Karpas-422 (cell line): Measurements from ENCODE around the gene NPIPA8. TPM values are rescaled to one million over a fixed set of nuclear protein-coding genes. Genes with fewer than 3 reads are reported as not detected.
"Not testable (repeated sequence)": the region's sequence is repeated elsewhere in the genome, so short reads cannot be mapped to it uniquely, and the experiment has no call there.

Source experiments
- DNase-seq: peaks from one replicate; pipeline ENCODE4 v3.0.0-alpha.2; 2015
- H2AFZ ChIP-seq: fragments of 200-600 bp; sonication (generic); 2 replicates; pipeline ENCODE4 v1.6.1; 2014; ENCODE audit warnings: antibody characterized with exemption, low read length, mixed read lengths
- H3K27ac ChIP-seq: fragments of 200-600 bp; sonication (generic); 2 replicates; pipeline ENCODE4 v1.5.1; 2014; ENCODE audit warnings: mild to moderate bottlenecking, low read length, moderate library complexity
- H3K27me3 ChIP-seq: fragments of 200-600 bp; sonication (generic); 2 replicates; pipeline ENCODE4 v1.6.1; 2014; ENCODE audit warnings: low read length, mixed read lengths
- H3K36me3 ChIP-seq: fragments of 200-600 bp; sonication (generic); 2 replicates; pipeline ENCODE4 v1.6.1; 2014; ENCODE audit warnings: low read length, mixed read lengths; ENCODE audit not compliant: insufficient read depth
- H3K4me1 ChIP-seq: fragments of 200-600 bp; sonication (generic); 2 replicates; pipeline ENCODE4 v1.6.1; 2014; ENCODE audit warnings: mild to moderate bottlenecking, low read length, mixed read lengths
- H3K4me2 ChIP-seq: fragments of 200-600 bp; sonication (generic); 2 replicates; pipeline ENCODE4 v1.6.1; 2014; ENCODE audit warnings: low read length, low read depth, mild to moderate bottlenecking; ENCODE audit not compliant: poor library complexity, severe bottlenecking
- H3K4me3 ChIP-seq: fragments of 200-600 bp; sonication (generic); 2 replicates; pipeline ENCODE4 v1.5.1; 2014; ENCODE audit warnings: mild to moderate bottlenecking, antibody characterized with exemption, low read length, mixed read lengths
- H3K79me2 ChIP-seq: fragments of 200-600 bp; sonication (generic); 2 replicates; pipeline ENCODE4 v1.6.1; 2014; ENCODE audit warnings: mild to moderate bottlenecking, low read length, mixed read lengths
- H3K9ac ChIP-seq: fragments of 200-600 bp; sonication (generic); 2 replicates; pipeline ENCODE4 v1.6.0; 2014; ENCODE audit warnings: low read length
- H3K9me2 ChIP-seq: fragments of 200-600 bp; sonication (generic), shearing (Covaris generic); replicated peaks from 2 replicates; pipeline ENCODE4 v1.6.0; 2014; ENCODE audit warnings: mild to moderate bottlenecking, low read length, moderate library complexity; ENCODE audit not compliant: insufficient read depth
- H3K9me3 ChIP-seq: fragments of 300-700, 200-600 bp; sonication (generic); 2 replicates; pipeline ENCODE4 v1.6.1; 2014; ENCODE audit warnings: low read length, mixed read lengths
- H4K20me1 ChIP-seq: fragments of 200-600 bp; sonication (generic); 2 replicates; pipeline ENCODE4 v1.6.1; 2014; ENCODE audit warnings: mild to moderate bottlenecking, antibody characterized with exemption, low read length, low read depth; ENCODE audit not compliant: insufficient read depth
- total RNA-seq: library from RNA; depleted of rRNA; stranded (reverse); fragments of >200 nt; shearing (Covaris generic); gene quantifications from 2 replicates; pipeline ENCODE4 v1.2.3, GENCODE V29; 2014; ENCODE audit warnings: low replicate concordance; rRNA removed

NPIPA8 gene
- not detected in 2 replicates for total RNA-seq

DNA sequence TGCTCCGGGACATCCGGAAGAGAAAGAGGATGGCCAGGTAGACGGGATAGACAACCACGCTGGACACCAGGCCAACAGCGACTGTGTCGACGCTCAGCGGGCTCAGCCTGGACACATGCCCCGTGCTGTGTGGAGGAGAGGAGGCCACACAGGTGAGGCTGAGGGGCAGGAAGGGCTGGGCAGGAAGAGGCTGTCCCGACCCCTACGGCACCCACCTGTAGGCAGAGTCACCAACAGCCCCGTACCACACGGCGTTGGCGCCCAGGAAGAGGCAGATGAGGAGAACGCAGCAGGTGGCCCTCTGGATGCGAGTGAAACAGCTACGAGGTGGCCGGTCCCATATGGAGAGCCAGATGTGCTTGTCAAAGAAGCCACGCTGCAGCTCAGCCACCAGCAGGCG lies at the start of gene NPIPA8:
Gene NPIPA8, minus strand, starts transcription at position 101 of the 400 bp plus-strand sequence. CDS start 4,074 bp downstream, outside the sequence.
- H4K20me1 ChIP-seq, H3K27me3 ChIP-seq: not testable (repeated sequence)

GRCh38 chr16:18385285-18385684 lies 48.7 kb upstream of the NPIPA8 start:
- not testable (repeated sequence) for H3K4me1 ChIP-seq, H3K9me3 ChIP-seq, H3K27me3 ChIP-seq, H2AFZ ChIP-seq, H3K79me2 ChIP-seq, H4K20me1 ChIP-seq, H3K4me3 ChIP-seq, H3K9me2 ChIP-seq, H3K36me3 ChIP-seq, DNase-seq, H3K4me2 ChIP-seq, H3K9ac ChIP-seq, H3K27ac ChIP-seq

More for the DNA sequence above, at the start of gene NPIPA8:
- not testable (repeated sequence) for H3K36me3 ChIP-seq, H3K4me3 ChIP-seq, H3K9me3 ChIP-seq, H3K79me2 ChIP-seq, H3K4me1 ChIP-seq, DNase-seq, H3K27ac ChIP-seq, H3K9ac ChIP-seq, H3K4me2 ChIP-seq, H2AFZ ChIP-seq, H3K9me2 ChIP-seq

DNA sequence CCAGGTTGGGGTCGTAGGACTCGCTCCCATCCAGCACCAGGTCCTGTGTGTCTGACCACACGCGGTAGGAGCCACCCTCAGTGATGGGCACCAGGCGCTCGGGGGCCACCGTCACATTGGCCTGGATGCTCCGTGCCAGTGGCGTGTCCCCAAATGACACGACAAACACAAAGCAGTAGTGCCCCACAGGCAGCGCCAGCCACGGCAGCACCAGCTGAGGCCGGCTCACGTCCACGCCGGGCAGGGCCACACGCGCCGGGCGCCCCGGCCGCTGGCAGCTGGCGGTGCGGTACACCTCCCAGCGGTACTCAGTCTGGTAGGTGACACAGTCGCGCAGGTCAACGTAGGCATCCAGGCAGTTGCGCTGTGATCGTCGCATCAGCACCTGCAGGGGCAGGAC lies 48.3 kb upstream of the NPIPA8 start:
- H3K9me2 ChIP-seq, H3K36me3 ChIP-seq, H4K20me1 ChIP-seq, H3K79me2 ChIP-seq, H3K27me3 ChIP-seq, H3K4me3 ChIP-seq, H3K9me3 ChIP-seq, H3K27ac ChIP-seq, H3K4me1 ChIP-seq, H3K9ac ChIP-seq, H2AFZ ChIP-seq, H3K4me2 ChIP-seq, DNase-seq: not testable (repeated sequence)

DNA sequence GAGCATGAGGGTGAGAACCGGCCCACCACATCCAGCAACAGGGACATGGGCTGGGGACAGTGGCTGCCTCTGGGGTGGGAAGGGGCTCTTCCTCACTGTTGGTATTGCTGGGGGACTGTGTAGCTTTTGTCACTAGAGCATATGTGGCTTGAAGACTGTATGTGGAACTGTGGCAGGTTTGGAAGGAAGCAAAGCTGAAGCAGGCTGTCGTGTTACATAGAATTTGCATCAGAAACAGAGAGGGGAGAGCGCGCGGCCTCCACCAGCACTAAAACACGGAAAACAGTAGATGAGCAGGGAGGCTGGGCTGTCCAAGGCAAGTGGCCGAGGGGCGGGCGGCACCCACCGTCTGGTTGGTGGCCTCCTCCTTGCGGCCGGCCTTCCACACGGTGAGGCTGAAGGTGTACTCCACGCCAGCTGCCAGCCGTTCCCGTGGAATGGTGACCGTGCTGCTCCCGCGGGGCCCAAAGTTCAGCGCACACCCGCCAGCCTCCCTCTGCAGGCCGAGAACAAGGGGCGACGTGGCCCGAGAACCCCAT lies 47.6 kb upstream of the NPIPA8 start:
- H4K20me1 ChIP-seq, H3K27ac ChIP-seq, H3K9me3 ChIP-seq, H3K4me2 ChIP-seq, H3K9ac ChIP-seq, H3K4me1 ChIP-seq, H2AFZ ChIP-seq, DNase-seq, H3K79me2 ChIP-seq, H3K9me2 ChIP-seq, H3K36me3 ChIP-seq, H3K4me3 ChIP-seq, H3K27me3 ChIP-seq: not testable (repeated sequence)

DNA sequence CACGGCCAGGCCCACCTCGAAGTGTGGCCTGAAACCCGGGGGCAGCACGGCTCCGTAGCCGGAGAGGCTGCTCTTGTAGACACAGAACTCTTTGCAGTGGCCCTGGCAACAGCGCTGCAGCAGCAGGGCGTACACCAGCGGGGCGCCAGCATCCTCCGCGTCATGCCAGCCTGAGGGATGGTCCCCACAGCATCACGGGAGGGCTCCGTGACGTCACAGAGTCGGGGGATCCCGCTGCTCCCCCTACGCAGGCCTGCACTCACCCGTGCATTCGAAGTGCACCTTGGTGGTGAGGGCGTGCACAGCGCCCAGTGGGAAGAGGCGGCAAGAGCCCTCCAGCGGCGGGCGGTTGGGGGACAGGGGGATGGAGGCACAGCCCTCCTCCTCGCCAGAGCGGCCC lies 46.2 kb upstream of the NPIPA8 start:
- H3K4me1 ChIP-seq, DNase-seq, H3K9me2 ChIP-seq, H3K9ac ChIP-seq, H3K27me3 ChIP-seq, H2AFZ ChIP-seq, H3K27ac ChIP-seq, H3K79me2 ChIP-seq, H3K4me2 ChIP-seq, H3K4me3 ChIP-seq, H3K36me3 ChIP-seq, H4K20me1 ChIP-seq, H3K9me3 ChIP-seq: not testable (repeated sequence)

DNA sequence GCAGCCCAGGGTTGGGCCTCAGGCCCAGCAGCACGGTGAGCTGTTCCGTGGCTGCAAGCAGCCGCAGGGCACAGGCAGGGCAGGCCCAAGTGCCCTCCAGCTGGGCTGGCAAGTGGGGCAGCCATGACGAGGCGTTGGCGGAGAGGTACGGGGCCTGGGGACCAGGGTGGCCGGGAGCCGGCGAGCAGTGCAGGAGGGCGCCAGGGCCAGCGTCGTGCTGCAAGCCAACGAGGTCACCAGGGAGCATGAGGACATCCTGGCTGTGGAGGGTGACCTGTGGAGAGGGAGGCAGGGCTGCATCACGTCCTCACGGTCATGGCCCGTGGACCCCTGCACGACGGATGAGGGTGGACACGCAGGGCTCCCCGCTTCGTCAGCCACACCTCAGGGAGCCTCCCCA lies 11.2 kb upstream of the NPIPA8 start:
- not testable (repeated sequence) for H3K4me3 ChIP-seq, H3K4me1 ChIP-seq, H3K27me3 ChIP-seq, H3K79me2 ChIP-seq, H4K20me1 ChIP-seq, DNase-seq, H3K9ac ChIP-seq, H3K36me3 ChIP-seq, H3K9me3 ChIP-seq, H3K4me2 ChIP-seq, H2AFZ ChIP-seq, H3K27ac ChIP-seq, H3K9me2 ChIP-seq

- not testable (repeated sequence) for H3K9me2 ChIP-seq
Measured at GRCh38 chr16:18346993-18347392, 10.5 kb upstream of the NPIPA8 start.

DNA sequence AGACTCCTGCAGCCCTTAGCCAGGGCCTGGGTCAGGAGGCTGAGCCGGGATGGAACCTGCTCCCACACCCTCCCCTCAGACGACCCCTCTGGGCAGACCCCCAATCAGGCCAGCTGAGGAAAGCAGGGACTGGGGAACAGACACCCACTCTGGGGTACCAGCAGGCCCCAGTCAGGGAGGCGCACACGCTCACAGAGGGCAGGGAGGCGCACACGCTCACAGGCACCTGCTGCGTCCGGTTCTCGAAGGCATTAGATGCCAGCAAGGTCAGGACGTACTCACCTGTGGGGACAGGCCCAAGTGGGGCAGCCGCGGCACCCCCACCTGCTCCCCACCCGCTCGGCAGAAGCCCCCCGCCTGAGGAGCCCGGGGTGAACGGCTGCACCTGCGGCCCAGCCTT lies 8.1 kb upstream of the NPIPA8 start:
- not testable (repeated sequence) for H3K9me2 ChIP-seq, H3K79me2 ChIP-seq, H3K4me1 ChIP-seq, DNase-seq, H3K27me3 ChIP-seq, H4K20me1 ChIP-seq, H3K36me3 ChIP-seq, H2AFZ ChIP-seq, H3K27ac ChIP-seq, H3K9ac ChIP-seq, H3K4me3 ChIP-seq, H3K4me2 ChIP-seq, H3K9me3 ChIP-seq

More at GRCh38 chr16:18346993-18347392, 10.5 kb upstream of the NPIPA8 start:
- H3K4me3 ChIP-seq, H3K4me1 ChIP-seq, H4K20me1 ChIP-seq, H3K79me2 ChIP-seq, H2AFZ ChIP-seq, H3K36me3 ChIP-seq, H3K27ac ChIP-seq, H3K27me3 ChIP-seq, H3K9me3 ChIP-seq, H3K4me2 ChIP-seq, H3K9ac ChIP-seq, DNase-seq: not testable (repeated sequence)

DNA sequence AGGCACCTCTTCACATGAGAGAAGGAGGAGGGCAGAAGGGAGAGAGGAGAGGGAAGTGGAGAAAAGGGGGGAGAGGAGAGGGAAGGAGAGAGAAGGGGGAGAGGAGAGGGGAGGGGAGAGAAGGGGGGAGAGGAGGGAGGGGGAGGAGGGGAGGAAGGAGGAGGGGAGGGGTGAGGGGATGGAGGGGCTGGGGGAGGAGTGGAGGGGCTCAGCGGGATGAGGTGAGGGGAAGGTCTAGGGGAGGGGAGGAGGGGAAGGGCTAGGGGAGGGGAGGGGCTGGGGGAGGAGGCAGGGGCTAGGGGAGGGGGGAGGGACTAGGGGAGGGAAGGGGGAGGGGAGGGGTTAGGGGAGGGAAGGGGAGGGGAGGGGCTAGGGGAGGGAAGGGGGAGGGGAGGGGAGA lies 5.5 kb upstream of the NPIPA8 start:
- H3K9me3 ChIP-seq, H3K27me3 ChIP-seq, H2AFZ ChIP-seq, H3K79me2 ChIP-seq, DNase-seq, H3K4me3 ChIP-seq, H3K36me3 ChIP-seq, H3K4me2 ChIP-seq, H3K9ac ChIP-seq, H3K27ac ChIP-seq, H3K9me2 ChIP-seq, H3K4me1 ChIP-seq, H4K20me1 ChIP-seq: not testable (repeated sequence)
